ENCODE data around the gene TMEM258. TPM values are rescaled to one million over a fixed set of nuclear protein-coding genes. Genes with fewer than 3 reads are reported as not detected.

TMEM258 gene
- total and polyA plus RNA-seq, 2 experiments from 2014 or later, result 72.8 to 258 TPM

- DNase-seq, result no peak
- Histone ChIP-seq H4K20me1 (ENCODE audit: insufficient read depth) (no peaks in the 10 kb centered on the region), H3K9me3 (ENCODE audit: low read depth) (no peaks in the 10 kb centered on the region), H3F3A (ENCODE audit: insufficient read depth) (no peaks in the 10 kb centered on the region), H2AFZ (no peak overlapping the region), H3K4me2 (ENCODE audit: unreplicated experiment) (no peak overlapping the region), H3K4me1 (ENCODE audit: insufficient read depth) (no peaks in the 10 kb centered on the region), H3K36me3 (ENCODE audit: low read depth) (no peaks in the 10 kb centered on the region), H3K79me2 (ENCODE audit: insufficient read depth) (no peaks in the 10 kb centered on the region), H3K9ac (no peak overlapping the region), H3K9me2 (ENCODE audit: insufficient read depth) (no peaks in the 10 kb centered on the region), H3K27ac (no peak overlapping the region), H3K27me3 (replicated peaks; ENCODE audit: insufficient read depth) (no peaks in the 10 kb centered on the region), H3K4me3 (no peak overlapping the region)
- TF ChIP-seq EZH2phosphoT487 (IDR thresholded peaks at IDR 0.05; ENCODE audit: insufficient read depth, low read depth), result no peak
- no peak for TF ChIP-seq EZH2 (IDR thresholded peaks at IDR 0.05; ENCODE audit: insufficient read depth, poor library complexity, severe bottlenecking)
- WGBS, 2 experiments (ENCODE audit: low coverage in 1 of 2, low lambda C conversion rate in 2 of 2, missing lambda C conversion rate in 2 of 2), result 88 to 92% methylated on average over 5 of the region's 5 CpGs
- in situ Hi-C loops (cut with MboI), result no loop called here
Observed at GRCh38 chr11:61781585-61781984, 10.8 kb downstream of the TMEM258 start.

GRCh38 chr11:61780581-61781162 lies 11.7 kb downstream of the TMEM258 start:
- no peak for TF ChIP-seq EZH2phosphoT487 (IDR thresholded peaks at IDR 0.05; ENCODE audit: insufficient read depth, low read depth)
- TF ChIP-seq EZH2 (IDR thresholded peaks at IDR 0.05; ENCODE audit: insufficient read depth, poor library complexity, severe bottlenecking), result no peak
- no peaks in the 10 kb centered on the region for H3F3A ChIP-seq (ENCODE audit: insufficient read depth)
- no peaks in the 10 kb centered on the region for H3K9me2 ChIP-seq (ENCODE audit: insufficient read depth)
- no peaks in the 10 kb centered on the region for H4K20me1 ChIP-seq (ENCODE audit: insufficient read depth)
- H3K4me2 ChIP-seq (ENCODE audit: unreplicated experiment), result no peak overlapping the region
- 65 to 70% methylated on average over 8 to 9 of the region's 9 CpGs for WGBS, 2 experiments (ENCODE audit: low coverage in 1 of 2, low lambda C conversion rate in 2 of 2, missing lambda C conversion rate in 2 of 2)
- H3K36me3 ChIP-seq (ENCODE audit: low read depth), result no peaks in the 10 kb centered on the region
- H3K9ac ChIP-seq, result no peak overlapping the region
- no peak overlapping the region for H3K27ac ChIP-seq
- no peaks in the 10 kb centered on the region for H3K27me3 ChIP-seq (replicated peaks; ENCODE audit: insufficient read depth)
- H3K4me1 ChIP-seq (ENCODE audit: insufficient read depth), result no peaks in the 10 kb centered on the region
- no peaks in the 10 kb centered on the region for H3K79me2 ChIP-seq (ENCODE audit: insufficient read depth)
- H2AFZ ChIP-seq, result no peak overlapping the region
- no peak for DNase-seq
- in situ Hi-C loops (cut with MboI), result no loop called here
- no peak overlapping the region for H3K4me3 ChIP-seq
- H3K9me3 ChIP-seq (ENCODE audit: low read depth), result no peaks in the 10 kb centered on the region

GRCh38 chr11:61779666-61780525 lies 12.5 kb downstream of the TMEM258 start:
- Histone ChIP-seq H3K9ac (no peak overlapping the region), H3K79me2 (ENCODE audit: insufficient read depth) (no peaks in the 10 kb centered on the region), H3K4me1 (ENCODE audit: insufficient read depth) (no peaks in the 10 kb centered on the region), H4K20me1 (ENCODE audit: insufficient read depth) (no peaks in the 10 kb centered on the region), H3K27ac (no peak overlapping the region), H3K27me3 (replicated peaks; ENCODE audit: insufficient read depth) (no peaks in the 10 kb centered on the region), H3K36me3 (ENCODE audit: low read depth) (no peaks in the 10 kb centered on the region), H3K9me2 (ENCODE audit: insufficient read depth) (no peaks in the 10 kb centered on the region), H3K4me2 (ENCODE audit: unreplicated experiment) (no peak overlapping the region), H2AFZ (no peak overlapping the region), H3F3A (ENCODE audit: insufficient read depth) (no peaks in the 10 kb centered on the region), H3K4me3 (no peak overlapping the region), H3K9me3 (ENCODE audit: low read depth) (no peaks in the 10 kb centered on the region)
- DNase-seq, result no peak
- TF ChIP-seq EZH2phosphoT487 (IDR thresholded peaks at IDR 0.05; ENCODE audit: insufficient read depth, low read depth) (no peak), EZH2 (IDR thresholded peaks at IDR 0.05; ENCODE audit: insufficient read depth, poor library complexity, severe bottlenecking) (no peak)
- 71 to 79% methylated on average over 14 of the region's 14 CpGs for WGBS, 2 experiments (ENCODE audit: low coverage in 1 of 2, low lambda C conversion rate in 2 of 2, missing lambda C conversion rate in 2 of 2)
- in situ Hi-C loops (cut with MboI), result no loop called here

- 78% methylated on average over 20 to 24 of the region's 24 CpGs for WGBS, 2 experiments (ENCODE audit: low coverage in 1 of 2, low lambda C conversion rate in 2 of 2, missing lambda C conversion rate in 2 of 2)
- H3K79me2 ChIP-seq (ENCODE audit: insufficient read depth), result no peaks in the 10 kb centered on the region
- no peak for TF ChIP-seq EZH2 (IDR thresholded peaks at IDR 0.05; ENCODE audit: insufficient read depth, poor library complexity, severe bottlenecking)
- no peak for TF ChIP-seq EZH2phosphoT487 (IDR thresholded peaks at IDR 0.05; ENCODE audit: insufficient read depth, low read depth)
- in situ Hi-C loops (cut with MboI), result no loop called here
- H3K4me2 ChIP-seq (ENCODE audit: unreplicated experiment), result no peak overlapping the region
- no peak overlapping the region for H3K27ac ChIP-seq
- H3K36me3 ChIP-seq (ENCODE audit: low read depth), result no peaks in the 10 kb centered on the region
- no peaks in the 10 kb centered on the region for H3K4me1 ChIP-seq (ENCODE audit: insufficient read depth)
- H3K27me3 ChIP-seq (replicated peaks; ENCODE audit: insufficient read depth), result no peaks in the 10 kb centered on the region
- H3F3A ChIP-seq (ENCODE audit: insufficient read depth), result no peaks in the 10 kb centered on the region
- H3K4me3 ChIP-seq, result no peak overlapping the region
- H3K9me3 ChIP-seq (ENCODE audit: low read depth), result no peaks in the 10 kb centered on the region
- H3K9ac ChIP-seq, result no peak overlapping the region
- no peak for DNase-seq
- H2AFZ ChIP-seq, result no peak overlapping the region
- H3K9me2 ChIP-seq (ENCODE audit: insufficient read depth), result no peaks in the 10 kb centered on the region
- no peaks in the 10 kb centered on the region for H4K20me1 ChIP-seq (ENCODE audit: insufficient read depth)
Observed at GRCh38 chr11:61778920-61779650, 13.3 kb downstream of the TMEM258 start.
